HTR-8/SVneo (cell line): Measurements from ENCODE around the gene NT5DC1.
A peak's percentile ranks its signal among the peaks of the same experiment; 100 is the strongest.
"Not testable (repeated sequence)": the region's sequence is repeated elsewhere in the genome, so short reads cannot be mapped to it uniquely, and the experiment has no call there.

Experiments used
- DNase-seq: peaks from one replicate; pipeline ENCODE4 v3.0.0; 2011; ENCODE audit warnings: low spot score, mixed read lengths; ENCODE audit not compliant: insufficient read length
- FAIRE-seq: peaks from 2 replicates; lab custom pipeline; 2011; peaks lifted over from hg19 to GRCh38; lab: Jason Lieb, UNC

NT5DC1 gene

DNA sequence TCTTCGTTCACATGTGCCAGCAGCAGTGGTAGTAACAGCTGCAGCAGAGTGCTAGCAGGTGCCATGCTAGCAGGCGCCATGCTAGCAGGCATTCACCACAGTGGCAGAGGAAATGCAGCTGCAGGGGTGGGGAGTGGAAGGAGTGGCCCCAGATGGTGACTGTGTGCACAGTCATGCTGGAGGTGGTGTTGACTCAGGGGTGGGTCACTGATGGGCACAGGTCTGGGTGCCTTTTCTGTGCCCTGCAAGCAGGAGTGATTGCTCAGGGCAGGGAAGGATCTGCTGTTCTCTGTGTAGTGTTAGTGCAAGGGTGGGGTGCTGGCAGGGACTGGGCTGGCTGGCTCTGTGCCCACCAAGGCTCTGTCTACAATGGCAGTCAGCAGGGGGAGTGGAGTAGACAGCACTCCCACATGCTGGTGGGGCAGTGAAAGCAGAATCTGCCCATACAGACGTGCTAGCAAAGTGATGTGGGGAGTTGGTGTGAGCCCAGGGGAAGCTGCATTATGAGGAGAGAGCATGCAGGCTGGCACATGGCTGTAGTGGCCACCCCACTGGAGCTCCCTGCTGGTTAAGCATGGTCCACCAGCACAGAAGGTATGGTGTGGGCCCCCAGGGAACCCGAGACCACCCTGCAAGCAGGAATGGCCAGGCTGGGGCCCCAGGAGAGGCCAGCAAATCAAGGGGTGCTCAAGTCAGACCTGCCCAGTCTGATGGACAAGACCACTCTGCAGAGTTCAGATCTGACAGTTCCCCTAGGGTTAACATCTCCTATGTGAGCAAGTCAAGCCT is 164.6 kb downstream of the NT5DC1 start:
- DNase-seq (no peak), FAIRE-seq (peak; percentile 13)

DNA sequence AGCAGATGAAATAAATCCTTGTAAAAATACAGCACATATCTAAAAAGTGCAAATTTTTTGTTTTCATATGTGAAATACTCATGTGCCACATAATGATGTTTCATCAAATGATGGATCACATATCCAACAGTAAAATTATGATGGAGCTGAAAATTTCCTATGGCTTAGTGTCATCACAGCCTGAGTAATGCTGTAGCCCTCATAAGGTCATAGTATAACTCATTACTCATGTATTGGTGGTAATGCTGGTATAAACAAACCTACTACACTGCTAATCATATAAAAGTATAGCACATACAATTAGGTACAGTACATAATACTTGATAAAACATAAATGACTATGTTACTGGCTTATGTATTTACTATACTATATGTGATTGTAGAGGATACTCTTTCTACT is 166.2 kb downstream of the NT5DC1 start:
- FAIRE-seq, result no peak
- no peak for DNase-seq

DNA sequence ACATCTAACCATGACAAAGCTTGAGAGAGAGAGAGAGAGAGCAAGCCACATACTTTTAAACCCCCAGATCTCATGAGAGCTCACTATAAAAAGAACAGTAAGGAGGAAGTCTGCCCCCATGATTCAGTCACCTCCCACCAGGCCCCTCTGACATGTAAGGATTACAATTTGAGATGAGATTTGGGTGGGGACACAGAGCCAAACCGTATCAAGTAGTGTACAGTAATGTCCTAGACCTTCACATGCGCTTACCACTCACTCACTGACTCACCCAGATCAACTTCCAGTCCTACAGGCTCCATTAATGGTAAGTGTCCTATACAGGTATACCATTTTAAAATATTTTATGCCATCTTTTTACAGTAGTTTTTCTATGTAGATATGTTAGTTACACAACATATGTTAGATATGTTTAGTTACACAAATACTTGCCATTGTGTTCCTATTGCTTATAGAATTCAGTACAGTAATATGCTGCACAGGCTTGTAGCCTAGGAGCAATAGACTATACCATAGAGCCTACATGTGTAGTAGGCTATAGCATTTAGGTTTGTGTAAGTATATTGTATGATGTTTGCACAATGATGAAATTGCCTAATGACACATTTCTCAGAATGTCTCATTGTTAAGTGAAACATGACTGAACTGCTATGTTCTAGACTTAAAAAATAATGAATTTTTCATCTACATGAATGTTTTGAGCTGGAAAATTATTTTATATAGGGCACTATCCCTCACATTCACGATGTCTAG is 167.4 kb downstream of the NT5DC1 start:
- no peak for FAIRE-seq
- DNase-seq, result no peak

DNA sequence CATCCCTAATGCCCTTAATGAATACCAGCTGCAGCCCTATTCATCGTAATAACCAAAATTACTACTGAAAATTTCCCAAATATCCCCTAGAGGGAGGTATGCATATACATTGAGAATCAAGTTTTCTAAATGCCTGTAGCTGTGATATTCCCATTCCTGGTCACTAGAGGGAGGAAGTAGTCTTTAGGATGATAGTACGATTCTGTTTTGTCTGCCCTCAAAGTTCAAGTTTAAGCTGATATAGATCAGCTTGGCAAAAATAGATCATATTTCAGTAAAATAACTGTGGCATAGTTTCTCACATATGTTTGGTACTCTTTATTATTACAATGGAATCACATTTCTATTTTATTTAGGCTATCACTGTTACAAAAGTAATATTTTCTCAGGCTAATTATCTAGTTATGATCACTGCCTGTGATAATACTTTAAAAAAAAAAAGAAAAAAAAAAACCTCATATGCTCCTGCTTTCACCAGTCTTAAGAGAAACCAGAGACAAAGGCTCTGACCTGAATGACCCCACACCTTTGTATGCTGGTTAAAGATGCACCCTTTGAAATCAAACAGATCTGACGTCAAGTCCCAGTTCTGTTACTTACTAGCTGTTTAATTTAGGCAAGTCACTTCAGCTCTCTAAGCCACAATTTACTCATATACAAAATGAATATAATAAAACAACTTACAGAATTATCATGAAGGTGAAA is 168.1 kb downstream of the NT5DC1 start:
- DNase-seq, result peak; percentile 69

DNA sequence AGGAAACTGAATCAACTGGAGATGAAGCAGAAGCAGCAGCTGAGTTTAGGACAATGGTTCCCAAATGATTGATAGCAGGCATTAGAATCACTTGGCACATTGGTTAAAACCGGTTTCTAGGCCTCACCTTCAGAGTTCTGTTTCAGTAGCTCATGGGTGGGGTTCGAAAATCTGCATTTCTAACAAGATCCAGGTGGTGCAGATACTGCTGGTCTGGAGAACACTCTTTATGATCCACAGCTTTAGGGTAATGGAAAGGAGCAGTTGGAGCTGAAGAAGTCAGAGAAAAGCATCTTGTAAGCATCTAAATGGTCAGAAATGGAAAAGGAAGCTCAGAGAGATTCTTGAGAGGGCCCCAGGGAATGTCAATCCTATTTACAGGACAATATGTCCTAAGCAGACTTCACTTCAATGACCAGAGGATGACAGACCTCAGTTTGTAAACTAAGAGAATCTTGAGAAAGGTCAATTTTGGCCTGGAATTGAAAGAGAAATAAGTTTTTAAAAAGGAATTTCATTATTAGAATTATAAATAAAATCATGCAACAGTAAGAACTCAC is 170.6 kb downstream of the NT5DC1 start:
- no peak for DNase-seq
- no peak for FAIRE-seq

More for the DNA sequence above, 168.1 kb downstream of the NT5DC1 start:
- peak; percentile 72 for FAIRE-seq

DNA sequence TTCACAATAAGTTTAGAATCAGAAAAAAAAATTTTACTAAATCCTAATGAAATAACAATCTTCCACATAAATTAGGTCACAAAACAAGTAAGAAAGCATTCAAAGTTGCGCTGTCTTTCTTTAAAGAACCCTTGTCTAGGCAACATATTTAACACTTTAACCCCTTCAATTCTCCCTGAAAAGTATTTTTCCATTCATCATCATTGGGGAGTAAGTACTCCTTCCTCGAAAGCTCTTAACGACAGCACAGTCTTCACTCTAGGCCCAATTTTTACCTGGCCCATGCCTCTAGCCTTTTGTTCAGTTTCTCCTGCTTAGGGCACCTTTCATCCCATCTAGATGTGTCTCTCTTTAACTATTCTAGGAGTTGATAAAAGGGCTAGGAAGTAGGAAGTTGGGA is 176.5 kb downstream of the NT5DC1 start:
- DNase-seq, result no peak
- no peak for FAIRE-seq

DNA sequence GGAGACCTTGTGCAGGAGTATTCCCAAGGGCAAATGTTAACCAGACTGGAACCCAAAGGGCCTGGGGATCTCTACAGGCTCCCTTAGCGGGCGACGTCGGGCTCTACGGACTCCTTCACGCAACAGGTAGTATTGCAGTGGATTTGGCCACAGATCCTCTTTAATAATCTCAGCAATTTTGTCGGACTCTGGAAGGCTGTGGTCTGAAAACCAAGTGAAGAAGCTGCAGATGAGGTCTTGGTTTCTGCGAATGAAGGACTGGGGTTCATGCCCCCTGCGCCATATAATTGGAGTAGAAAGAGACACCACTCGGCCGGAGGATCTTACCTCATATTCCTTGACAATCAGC is 177.8 kb downstream of the NT5DC1 start:
- FAIRE-seq (no peak), DNase-seq (no peak)

DNA sequence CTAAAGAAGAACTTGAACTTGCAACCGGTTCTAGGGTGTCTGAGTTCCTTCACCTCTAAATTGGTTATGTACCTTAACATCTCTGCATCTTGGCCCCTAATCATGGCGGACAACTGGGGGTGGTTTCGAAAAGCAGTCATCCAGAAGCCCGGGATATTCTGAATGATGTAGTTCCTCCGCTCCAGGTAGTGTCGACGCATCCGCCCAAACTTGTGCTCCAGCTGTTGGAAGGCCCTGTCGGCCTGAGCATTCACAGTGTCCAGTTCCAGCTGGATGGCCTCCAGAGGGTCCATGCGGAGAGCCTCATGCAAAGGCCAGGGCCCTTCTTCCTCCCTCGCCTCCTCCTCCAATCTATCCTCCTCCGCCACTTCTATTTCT is 178.2 kb downstream of the NT5DC1 start:
- DNase-seq, result no peak
- FAIRE-seq, result no peak

DNA sequence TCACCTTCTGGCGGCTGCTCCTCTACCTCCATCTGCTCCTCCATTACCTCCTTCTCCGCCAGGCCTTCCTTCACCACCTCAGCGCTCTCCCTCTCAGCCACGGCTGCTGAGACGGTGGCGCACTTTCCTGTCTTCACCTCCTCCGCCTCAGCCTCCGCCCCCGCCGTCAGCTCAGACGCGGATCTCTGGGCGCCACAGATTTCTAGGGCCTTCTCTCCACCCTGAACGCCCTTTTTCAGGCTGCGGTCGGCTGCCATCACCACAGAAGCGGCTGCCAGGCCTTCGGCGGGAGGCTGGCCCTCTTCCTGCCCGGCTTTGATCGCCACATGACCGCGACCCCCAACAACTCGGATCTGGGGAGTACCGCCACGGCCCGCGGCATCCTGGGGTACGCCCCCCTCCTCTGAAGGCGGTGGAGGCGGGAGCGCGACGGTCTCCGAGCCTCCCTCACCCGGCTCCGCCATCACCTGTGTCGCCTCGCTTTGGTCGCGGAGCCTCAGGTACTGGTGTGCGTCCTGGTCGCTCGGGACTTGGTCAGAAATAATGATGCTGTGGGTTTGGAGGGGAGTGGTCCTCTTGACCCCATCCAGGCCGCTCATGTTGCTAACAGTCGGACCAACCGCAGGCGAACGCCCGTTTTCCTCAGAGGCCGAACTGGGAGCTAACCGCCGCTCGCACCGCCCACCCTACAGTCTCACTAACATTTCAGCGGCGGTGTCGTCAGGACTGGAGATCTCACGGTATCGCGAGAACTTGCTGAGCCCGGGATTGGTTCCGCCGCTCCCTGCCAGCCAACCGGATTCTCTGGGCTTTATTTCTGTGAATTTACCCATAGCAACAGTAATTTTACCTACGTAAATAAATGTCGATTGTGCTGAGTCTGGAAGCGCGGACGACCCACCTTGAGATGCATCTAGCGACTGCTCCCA is 178.8 kb downstream of the NT5DC1 start, which contains the start of gene TSPYL1:
TSS of gene TSPYL1 (minus strand) at position 699 of the 929 bp plus-strand sequence. CDS start at position 599, 100 bp downstream.
- DNase-seq (peak; percentile 94), FAIRE-seq (no peak)

DNA sequence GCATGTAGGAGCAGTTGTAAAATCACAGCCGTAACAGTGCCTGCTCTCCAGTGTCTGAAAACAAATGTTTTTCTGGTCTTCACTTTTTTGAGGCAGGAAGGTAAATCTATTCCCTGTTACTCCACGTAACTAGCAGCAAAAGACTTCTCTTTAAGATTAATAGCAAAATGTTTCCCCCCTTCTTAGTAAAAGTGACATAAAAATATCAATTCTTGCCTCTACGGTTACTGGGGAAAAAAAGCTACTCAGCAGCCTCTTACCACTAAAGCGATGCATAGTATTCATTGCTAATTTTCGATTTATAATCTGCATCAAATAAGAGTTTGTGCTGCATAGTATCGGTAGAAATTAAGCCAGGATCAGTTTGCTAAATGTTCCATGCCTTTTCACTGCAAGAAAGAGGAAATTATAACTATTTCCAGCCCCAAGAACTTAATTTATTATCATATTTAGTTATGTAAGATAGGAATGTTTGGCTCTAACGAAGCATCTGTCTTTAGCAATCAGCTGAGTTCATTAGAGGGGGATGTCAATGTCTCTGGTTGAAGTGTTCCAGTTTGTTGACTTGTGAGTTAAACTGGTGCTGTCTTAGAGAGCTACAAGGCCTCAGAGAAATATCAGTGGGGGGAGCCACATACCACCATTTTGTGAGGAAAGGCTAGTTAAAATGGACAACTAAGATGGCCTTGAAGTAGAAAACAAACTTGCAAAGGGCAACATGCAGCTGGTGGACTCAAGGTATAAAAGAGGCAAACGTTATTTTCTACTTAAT is 179.7 kb downstream of the NT5DC1 start:
- FAIRE-seq, result no peak
- no peak for DNase-seq

DNA sequence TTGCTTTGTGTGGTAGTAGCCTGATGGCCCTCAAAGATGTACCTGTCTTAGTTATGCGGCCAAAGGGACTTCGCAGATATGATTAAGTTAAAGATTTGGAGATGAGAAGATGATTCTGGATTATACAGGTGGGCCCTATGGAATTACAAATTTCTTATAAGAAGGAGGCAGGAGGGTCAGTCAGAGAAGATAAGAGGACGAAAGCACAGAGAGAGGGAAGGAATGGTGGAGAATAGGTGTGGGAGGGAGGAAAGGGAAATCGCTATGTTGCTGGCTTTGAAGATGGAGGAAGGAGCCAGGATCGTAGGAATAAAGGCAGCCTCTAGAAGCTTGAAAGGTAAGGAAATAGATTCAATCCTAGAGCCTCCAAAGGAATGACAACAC is 180.3 kb downstream of the NT5DC1 start:
- FAIRE-seq (no peak), DNase-seq (no peak)

DNA sequence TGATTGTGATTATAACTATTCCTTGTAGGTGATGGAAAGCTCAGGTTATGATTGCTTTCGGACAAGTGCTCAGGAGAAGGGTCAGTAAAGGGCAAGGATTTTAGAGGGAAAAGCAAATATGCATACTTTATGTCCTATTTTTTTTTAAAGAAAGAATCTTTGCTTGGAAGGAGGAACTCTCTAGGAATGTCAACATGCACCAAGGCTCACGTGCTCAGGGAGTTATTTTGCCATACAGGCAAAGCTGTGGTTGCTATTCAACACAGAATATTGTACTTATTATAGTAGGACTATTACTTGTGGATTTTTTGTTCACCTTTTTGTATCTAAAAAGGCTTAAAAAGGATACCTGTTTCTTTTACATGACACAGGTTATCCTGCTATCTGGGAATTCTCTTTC is 182.0 kb downstream of the NT5DC1 start:
- DNase-seq (no peak), FAIRE-seq (no peak)

DNA sequence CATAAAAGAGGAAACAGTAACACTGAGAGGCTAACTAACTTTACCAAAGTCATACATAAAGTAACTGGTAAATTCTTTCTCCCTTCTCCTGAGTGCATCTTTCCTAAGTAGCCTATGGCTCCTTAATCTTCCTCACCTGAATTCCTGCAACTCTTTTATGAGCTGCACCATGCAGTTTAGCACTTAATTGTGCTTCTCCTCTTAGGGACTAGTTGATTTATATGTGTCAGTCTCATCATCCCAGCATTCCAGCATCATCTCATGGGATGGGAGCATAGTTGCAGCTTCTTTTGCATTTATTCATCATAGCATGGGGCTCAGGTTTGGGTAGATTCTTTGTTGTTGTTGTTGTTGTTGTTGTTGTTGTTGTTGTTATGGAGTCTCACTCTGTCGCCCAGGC is 182.5 kb downstream of the NT5DC1 start:
- DNase-seq, result no peak
- no peak for FAIRE-seq

DNA sequence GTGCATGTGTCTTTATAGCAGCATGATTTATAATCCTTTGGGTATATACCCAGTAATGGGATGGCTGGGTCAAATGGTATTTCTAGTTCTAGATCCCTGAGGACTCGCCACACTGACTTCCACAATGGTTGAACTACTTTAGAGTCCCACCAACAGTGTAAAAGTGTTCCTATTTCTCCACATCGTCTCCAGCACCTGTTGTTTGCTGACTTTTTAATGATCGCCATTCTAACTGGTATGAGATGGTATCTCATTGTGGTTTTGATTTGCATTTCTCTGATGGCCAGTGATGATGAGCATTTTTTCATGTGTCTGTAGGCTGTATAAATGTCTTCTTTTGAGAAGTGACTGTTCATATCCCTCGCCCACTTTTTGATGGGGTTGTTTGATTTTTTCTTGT is 184.3 kb downstream of the NT5DC1 start:
- DNase-seq, FAIRE-seq: not testable (repeated sequence)

DNA sequence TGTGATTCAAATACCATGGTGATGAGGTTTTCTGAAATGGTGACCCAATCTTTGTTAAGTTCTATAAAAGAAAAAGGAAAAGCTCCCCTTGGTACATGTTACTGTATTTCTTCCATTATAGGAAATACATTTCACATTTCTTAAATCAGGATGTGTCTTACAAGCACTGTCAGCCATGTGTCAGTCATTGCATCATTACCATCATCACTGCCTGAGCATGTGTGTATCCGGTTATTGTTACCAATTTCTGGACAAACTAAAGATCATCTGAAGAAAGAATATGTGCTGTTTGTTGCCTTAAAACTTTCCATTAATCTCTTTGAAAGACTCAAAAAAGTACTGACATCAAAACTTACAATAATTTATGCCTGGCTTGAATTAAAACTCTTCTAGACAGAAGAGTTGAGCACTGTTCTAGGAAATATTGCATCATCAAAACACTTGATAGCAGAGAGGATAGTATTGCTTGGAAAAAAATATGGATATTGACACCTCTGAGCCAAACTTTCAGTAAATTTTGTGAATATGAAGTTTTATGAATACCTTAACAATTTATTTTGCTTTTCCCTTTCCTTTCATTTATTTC is 186.2 kb downstream of the NT5DC1 start:
- DNase-seq (no peak), FAIRE-seq (no peak)

DNA sequence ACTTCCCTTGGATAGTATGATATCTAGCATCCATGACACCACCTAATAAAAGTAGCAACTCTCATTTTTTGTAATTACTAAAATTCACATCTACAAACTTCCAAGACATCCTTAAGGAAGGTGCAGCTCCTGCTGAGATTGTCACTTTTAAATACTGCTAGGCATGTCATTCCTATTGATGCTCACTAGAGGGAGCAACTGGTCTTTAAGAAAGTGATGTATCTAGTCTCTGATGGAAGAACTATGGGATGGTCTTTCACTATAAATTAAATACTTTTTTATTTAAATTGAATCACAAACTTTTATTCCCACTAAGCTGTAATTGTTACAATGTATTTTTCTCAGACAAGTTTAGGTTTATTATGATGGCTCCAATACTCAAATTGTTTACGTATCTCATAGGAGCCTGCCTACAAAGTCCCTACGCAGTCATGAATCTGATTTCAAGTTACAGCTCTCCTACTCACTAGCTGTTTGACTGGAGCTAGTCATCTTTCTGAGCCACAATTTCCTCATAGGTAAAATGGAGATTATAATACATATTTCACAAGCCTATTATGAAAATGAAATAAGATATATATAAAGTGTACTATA is 187.1 kb downstream of the NT5DC1 start:
- peak; percentile 51 for FAIRE-seq
- peak; percentile 25 for DNase-seq

DNA sequence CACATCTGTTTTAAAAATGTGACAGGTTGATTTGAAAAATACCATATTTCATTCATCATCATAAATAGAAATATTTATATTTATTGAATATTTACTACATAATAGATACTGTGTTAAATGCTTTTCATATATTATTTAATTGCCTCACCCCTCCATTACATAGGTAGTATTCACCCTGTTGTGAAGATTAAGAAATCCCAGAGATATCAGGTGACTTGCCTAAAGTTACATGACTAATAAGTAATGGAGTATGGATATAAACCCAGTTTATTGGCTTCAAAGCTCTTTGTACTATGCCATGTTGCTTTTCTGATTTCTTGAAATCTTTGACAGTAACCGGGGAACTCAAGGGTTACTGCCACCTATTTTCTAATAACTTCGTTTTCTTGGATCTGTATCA is 189.2 kb downstream of the NT5DC1 start:
- FAIRE-seq, result no peak
- no peak for DNase-seq

DNA sequence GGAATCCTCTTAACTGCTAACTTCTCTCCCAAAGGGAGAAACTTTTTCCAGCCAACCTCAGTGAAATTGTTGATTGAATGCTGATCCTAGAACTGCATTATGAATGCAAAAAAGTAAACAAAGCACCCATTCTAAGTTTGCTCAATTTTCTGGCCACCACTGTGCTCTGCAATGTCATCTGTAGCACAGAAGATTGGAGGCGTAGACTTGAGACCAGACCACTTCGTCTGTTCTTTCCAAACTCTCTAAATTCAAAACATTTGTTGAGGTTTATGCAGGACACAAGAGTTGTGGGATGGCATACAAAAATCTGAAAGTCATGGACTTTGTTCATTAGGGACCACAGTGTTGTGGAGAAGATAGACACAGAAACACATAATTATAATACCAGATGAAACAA is 190.1 kb downstream of the NT5DC1 start:
- no peak for FAIRE-seq
- no peak for DNase-seq
